DOHH2 (cell line): ENCODE results near the gene SMARCAL1.

Source experiments
- CTCF ChIP-seq: fragments of 200-600 bp; sonication (generic); IDR thresholded peaks from one replicate; pipeline ENCODE4 v1.5.1; 2014; ENCODE audit warnings: antibody characterized with exemption, mild to moderate bottlenecking, low read depth, low read length; ENCODE audit not compliant: poor library complexity, severe bottlenecking
- EZH2phosphoT487 ChIP-seq: fragments of 200-600 bp; sonication (generic); IDR thresholded peaks from 2 replicates; pipeline ENCODE4 v1.6.1; 2017; ENCODE audit warnings: borderline replicate concordance, mild to moderate bottlenecking, antibody characterized with exemption, low read length, moderate library complexity, mixed read lengths

GRCh38 chr2:216416571-216417307 lies 4.5 kb downstream of the SMARCAL1 start:
- TF ChIP-seq CTCF, result no peak
- TF ChIP-seq EZH2phosphoT487, result no peak
